HG03469 (cell line): ENCODE measurements around the gene GOSR1.
"Not testable (repeated sequence)": the region's sequence is repeated elsewhere in the genome, so short reads cannot be mapped to it uniquely, and the experiment has no call there.

Experiments used
- ATAC-seq: cut with Tn5 transposase; IDR thresholded peaks from one replicate; pipeline ENCODE4 v1.9.1; 2021; ENCODE audit warnings: mild to moderate bottlenecking, moderate library complexity, moderate number of reproducible peaks; ENCODE audit not compliant: unreplicated experiment

GOSR1 gene

GRCh38 chr17:30573603-30574175 is 96.5 kb downstream of the GOSR1 start:
- ATAC-seq = no peak

GRCh38 chr17:30574309-30574708 is 97.1 kb downstream of the GOSR1 start:
- not testable (repeated sequence) for ATAC-seq

GRCh38 chr17:30574806-30575205 is 97.6 kb downstream of the GOSR1 start:
- not testable (repeated sequence) for ATAC-seq

GRCh38 chr17:30575648-30576325 is 98.6 kb downstream of the GOSR1 start:
- ATAC-seq = not testable (repeated sequence)

- no peak for ATAC-seq
These were observed 99.2 kb downstream of the GOSR1 start for GRCh38 chr17:30576326-30576861.
